GM12864 (cell line): ENCODE data around the gene MRGPRE.

Source experiments
- DNase-seq: peaks from one replicate; pipeline ENCODE4 v3.0.0-alpha.2; 2011; ENCODE audit warnings: low read depth
- H3K4me3 ChIP-seq: 2 replicates; pipeline ENCODE4 v1.5.1; 2011; ENCODE audit warnings: mild to moderate bottlenecking, low read depth, low read length, control low read depth
- CTCF ChIP-seq: IDR thresholded peaks from 2 replicates; pipeline ENCODE4 v1.5.1; 2011; ENCODE audit warnings: low read depth, mild to moderate bottlenecking, moderate library complexity, low read length, control low read depth, inconsistent platforms; ENCODE audit errors: missing control alignments

Gene MRGPRE

DNA sequence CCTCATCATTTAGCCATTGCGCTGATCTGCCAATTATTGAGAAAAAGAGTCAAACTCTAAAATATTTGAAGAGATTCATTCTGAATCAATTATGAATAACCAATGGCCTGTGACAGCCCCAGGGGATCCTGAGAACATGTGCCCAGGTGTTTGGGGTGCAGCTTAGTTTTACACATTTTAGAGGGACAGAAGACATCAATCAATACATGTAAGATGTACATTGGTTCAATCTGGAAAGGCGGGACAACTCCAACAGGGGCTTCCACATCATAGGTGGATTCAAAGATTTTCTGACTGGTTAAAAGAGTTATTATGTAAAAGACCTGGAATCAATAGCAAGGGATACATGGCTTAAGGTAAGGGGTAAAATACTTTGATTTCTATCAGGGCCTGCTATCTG is 4.9 kb upstream of the MRGPRE start:
- no peak for TF ChIP-seq CTCF
- H3K4me3 ChIP-seq = no peak overlapping the region

GRCh38 chr11:3234846-3235245 is 2.6 kb upstream of the MRGPRE start:
- DNase-seq = no peak
- H3K4me3 ChIP-seq = no peak overlapping the region
- no peak for TF ChIP-seq CTCF

More for the DNA sequence above, 4.9 kb upstream of the MRGPRE start:
- DNase-seq = no peak

DNA sequence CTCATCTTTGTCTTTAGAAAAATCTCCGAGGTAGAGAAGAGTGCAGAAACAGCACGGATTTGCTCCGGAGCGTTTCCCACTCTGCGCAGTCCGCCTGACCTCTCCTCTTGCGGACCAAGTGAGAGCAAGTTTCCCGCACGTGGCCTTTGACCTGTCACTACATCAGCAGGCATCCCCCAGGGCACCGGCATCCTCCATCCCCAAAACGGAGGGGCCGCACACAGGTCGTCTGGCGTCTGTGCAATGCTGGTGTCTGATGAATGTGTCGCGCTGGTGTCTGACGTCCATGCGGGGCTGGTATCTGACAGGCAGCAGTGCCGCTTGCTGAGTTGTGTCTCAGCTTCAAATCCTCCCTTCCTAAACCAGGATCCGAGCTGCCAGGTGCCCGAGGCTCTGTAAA is 739 bp upstream of the MRGPRE start:
- H3K4me3 ChIP-seq = no peak overlapping the region
- TF ChIP-seq CTCF = no peak
- DNase-seq = no peak

- no peak for TF ChIP-seq CTCF
- no peak overlapping the region for H3K4me3 ChIP-seq
- no peak for DNase-seq
These were observed 717 bp downstream of the MRGPRE start for GRCh38 chr11:3231550-3231850.

- DNase-seq = no peak
- TF ChIP-seq CTCF = no peak
- H3K4me3 ChIP-seq = no peak overlapping the region
These were observed 1.3 kb downstream of the MRGPRE start for GRCh38 chr11:3230636-3231549.

DNA sequence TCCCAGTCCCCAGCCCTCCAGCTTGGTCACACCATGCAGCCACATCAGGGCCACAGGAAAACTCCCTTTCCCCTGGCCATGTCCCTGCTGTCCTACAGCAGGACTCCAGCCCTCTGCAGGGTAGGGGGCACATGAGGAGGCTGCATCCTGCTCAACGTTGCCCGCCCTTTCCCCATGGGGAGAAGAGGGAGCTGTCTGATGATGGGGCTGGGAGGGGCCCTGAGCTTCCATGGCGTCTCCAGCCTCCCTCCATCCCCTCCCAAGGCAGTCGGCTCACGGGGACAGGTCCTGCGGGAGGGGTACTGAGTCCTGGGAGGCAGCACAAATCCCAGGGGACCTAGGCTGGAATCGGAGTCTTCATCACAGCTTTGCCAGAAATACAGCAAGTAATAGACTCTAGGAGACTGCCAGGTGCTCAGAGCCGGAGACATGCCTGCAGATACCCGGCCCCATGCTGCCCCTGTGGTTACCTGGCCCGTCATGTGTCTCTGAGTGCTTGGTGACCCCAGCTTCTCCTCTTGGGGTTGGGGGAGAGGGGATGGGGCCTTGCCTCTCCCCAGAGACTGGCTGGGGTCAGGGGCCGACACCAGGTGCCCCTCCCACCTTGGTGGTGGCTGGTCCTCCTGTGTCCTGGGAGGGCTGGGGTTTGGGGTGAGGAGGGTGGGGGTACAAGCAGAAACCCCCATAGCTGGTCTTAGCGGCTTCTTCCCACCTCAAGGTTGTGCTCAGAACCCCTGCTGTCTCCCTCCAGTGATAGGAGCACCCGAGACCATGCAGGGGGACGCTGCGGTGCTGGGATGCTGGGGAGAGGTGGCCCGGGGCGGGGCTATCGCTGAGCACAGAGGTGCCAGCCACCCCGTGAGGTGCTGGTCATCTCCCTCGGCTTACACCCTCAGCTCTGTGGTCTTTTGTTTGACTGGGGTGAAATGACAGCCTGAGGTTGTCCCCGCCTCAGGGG is 2.3 kb downstream of the MRGPRE start:
- H3K4me3 ChIP-seq = no peak overlapping the region
- no peak for TF ChIP-seq CTCF
- DNase-seq = no peak
